ENCODE data around the gene TMEM161A.

Gene TMEM161A

DNA sequence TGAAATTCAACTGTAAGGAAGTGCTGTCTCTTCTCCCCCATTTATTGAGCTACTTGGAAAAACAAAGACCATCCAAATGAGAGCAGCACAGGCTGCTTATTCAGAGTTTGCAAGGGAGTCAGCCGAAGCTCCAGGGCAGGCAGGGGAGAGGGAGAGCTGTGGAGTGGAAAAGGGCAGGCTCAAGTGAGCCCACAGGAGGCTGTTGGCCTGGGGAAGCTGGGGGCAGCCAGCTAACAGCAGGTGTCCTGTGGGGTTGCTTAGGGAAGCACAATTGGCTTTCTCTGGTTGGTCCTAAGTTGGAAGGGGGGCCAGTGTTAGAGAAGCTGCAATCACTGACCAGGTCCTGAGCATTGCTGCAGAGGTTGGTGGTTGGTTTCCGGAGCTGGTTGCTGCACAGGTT, 50.6 kb downstream of the TMEM161A start:
- no peaks in the 10 kb centered on the region for H3K9me3 ChIP-seq (ENCODE audit: control insufficient read depth, insufficient read depth, low read depth, low read length)
- H3K4me3 ChIP-seq (ENCODE audit: low read depth, low read length): no peak overlapping the region
- no peak overlapping the region for H3K27ac ChIP-seq (ENCODE audit: extremely low read depth, low read depth, low read length)
- ChIA-PET POLR2A (interaction anchor here (1.0 kb wide), 1 partner anchor 13 kb away, joined by 3 read pairs; no protein-coding TSS in a partner anchor), CTCF (interaction anchor here (0.8 to 1.0 kb wide), 2 partner anchors 10 to 87 kb away, joined by 3 to 4 read pairs; no protein-coding TSS in a partner anchor)
- H3K36me3 ChIP-seq (ENCODE audit: control insufficient read depth in 2 of 2, insufficient read depth in 1 of 2, low read length in 2 of 2): no peaks in the 10 kb centered on the region
- 0 out of 2 replicates have a peak, but pooled peaks cover 3% of the 10 kb centered on the region for H3K4me1 ChIP-seq (ENCODE audit: control insufficient read depth, insufficient read depth, low read length)
- TF ChIP-seq ZNF585B (tag by site-specific recombination; IDR thresholded peaks at IDR 0.05) (no peak), ZNF558 (tag by site-specific recombination; IDR thresholded peaks at IDR 0.05) (no peak), ZNF416 (tag by site-specific recombination; IDR thresholded peaks at IDR 0.05) (no peak), ZNF155 (tag by site-specific recombination; IDR thresholded peaks at IDR 0.05) (no peak), ZNF311 (tag by site-specific recombination; IDR thresholded peaks at IDR 0.05; ENCODE audit: borderline replicate concordance) (no peak)

DNA sequence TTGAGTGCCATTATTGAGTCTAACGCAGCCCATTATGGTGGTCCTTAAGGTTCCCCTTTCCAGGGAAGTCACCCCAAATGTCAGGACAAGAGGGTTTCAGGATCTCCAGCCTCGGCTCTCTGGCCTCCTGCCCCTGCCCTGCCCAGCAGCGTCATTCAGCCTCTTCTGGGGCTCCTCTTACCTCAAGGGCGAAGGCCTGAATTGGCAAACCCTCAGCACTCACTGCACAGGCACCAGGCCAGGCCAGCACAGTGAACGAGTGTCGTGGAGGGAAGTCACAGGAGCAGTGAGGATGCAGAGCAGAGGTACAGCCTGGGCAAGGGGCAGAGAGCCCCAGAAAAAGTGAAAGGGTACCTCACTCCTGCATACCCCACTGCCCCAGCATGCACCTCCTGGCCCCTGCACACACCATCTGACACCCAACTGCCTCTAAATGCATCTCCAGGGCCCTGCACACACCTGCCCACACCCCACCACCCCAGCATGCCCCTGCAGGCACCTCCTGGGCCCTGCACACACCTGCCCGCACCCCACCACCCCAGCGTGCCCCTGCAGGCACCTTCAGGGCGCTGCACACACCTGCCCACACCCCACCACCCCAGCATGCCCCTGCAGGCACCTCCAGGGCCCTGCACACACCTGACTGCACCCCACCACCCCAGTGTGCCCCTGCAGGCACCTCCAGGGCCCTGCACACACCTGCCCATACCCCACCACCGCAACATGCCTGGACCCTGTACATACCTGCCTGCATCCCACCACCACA, 54.7 kb downstream of the TMEM161A start:
- H3K36me3 ChIP-seq (ENCODE audit: control insufficient read depth in 2 of 2, insufficient read depth in 1 of 2, low read length in 2 of 2): no peaks in the 10 kb centered on the region
- POLR2A ChIA-PET: no interaction called here

DNA sequence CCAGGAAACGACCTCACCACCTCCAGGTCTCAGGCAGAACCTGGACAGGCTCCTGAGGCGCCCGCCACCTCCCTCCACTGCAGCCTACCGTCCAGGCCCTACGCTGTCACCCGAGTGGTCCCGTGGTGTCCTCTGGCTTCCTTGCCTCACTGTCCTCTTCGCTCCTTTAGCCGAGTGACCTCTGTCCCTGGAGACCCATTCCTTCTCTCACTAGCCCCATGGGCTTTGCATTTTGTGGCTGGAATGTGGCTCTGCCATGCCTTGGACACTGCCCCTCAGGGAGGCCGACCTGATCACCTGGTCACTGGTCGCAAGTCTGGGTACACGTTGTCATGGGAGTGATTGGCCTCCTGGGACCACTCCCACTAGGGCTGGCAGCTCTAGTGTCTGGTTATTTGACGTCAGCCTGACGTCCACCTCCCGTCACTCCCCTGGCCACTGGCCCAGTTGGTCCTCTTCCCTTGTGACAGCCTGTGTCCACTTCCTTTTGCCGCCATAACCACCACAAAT, 56.6 kb downstream of the TMEM161A start:
- no peak overlapping the region for H3K27ac ChIP-seq (ENCODE audit: extremely low read depth, low read depth, low read length)
- POLR2A ChIA-PET: no interaction called here
- H3K9me3 ChIP-seq (ENCODE audit: control insufficient read depth, insufficient read depth, low read depth, low read length): no peaks in the 10 kb centered on the region
- no peak for TF ChIP-seq KLF10 (tag by site-specific recombination; IDR thresholded peaks at IDR 0.05)
- CTCF ChIA-PET: interaction anchor here (0.6 kb wide), 1 partner anchor 88 kb away, joined by 3 read pairs; the partner anchor contains the start of gene MEF2B
- H3K36me3 ChIP-seq (ENCODE audit: control insufficient read depth in 2 of 2, insufficient read depth in 1 of 2, low read length in 2 of 2): no peaks in the 10 kb centered on the region
- H3K4me1 ChIP-seq (ENCODE audit: control insufficient read depth, insufficient read depth, low read length): no peaks in the 10 kb centered on the region
- no peak overlapping the region for H3K4me3 ChIP-seq (ENCODE audit: low read depth, low read length)

More for the DNA sequence above, 54.7 kb downstream of the TMEM161A start:
- H3K9me3 ChIP-seq (ENCODE audit: control insufficient read depth, insufficient read depth, low read depth, low read length): no peaks in the 10 kb centered on the region
- no peaks in the 10 kb centered on the region for H3K4me1 ChIP-seq (ENCODE audit: control insufficient read depth, insufficient read depth, low read length)
- H3K27ac ChIP-seq (ENCODE audit: extremely low read depth, low read depth, low read length): no peak overlapping the region
- H3K4me3 ChIP-seq (ENCODE audit: low read depth, low read length): no peak overlapping the region
- CTCF ChIA-PET: interaction anchor here (0.6 kb wide), 1 partner anchor 847 kb away, joined by 3 read pairs; no protein-coding TSS in a partner anchor
- TF ChIP-seq, protein P1, sequence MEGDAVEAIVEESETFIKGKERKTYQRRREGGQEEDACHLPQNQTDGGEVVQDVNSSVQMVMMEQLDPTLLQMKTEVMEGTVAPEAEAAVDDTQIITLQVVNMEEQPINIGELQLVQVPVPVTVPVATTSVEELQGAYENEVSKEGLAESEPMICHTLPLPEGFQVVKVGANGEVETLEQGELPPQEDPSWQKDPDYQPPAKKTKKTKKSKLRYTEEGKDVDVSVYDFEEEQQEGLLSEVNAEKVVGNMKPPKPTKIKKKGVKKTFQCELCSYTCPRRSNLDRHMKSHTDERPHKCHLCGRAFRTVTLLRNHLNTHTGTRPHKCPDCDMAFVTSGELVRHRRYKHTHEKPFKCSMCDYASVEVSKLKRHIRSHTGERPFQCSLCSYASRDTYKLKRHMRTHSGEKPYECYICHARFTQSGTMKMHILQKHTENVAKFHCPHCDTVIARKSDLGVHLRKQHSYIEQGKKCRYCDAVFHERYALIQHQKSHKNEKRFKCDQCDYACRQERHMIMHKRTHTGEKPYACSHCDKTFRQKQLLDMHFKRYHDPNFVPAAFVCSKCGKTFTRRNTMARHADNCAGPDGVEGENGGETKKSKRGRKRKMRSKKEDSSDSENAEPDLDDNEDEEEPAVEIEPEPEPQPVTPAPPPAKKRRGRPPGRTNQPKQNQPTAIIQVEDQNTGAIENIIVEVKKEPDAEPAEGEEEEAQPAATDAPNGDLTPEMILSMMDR (tag by site-specific recombination; IDR thresholded peaks at IDR 0.05): no peak
- TF ChIP-seq KLF16 (tag by site-specific recombination; IDR thresholded peaks at IDR 0.05): no peak
- TF ChIP-seq ZNF121 (tag by site-specific recombination; IDR thresholded peaks at IDR 0.05): no peak
- TF ChIP-seq ZNF610 (tag by site-specific recombination; IDR thresholded peaks at IDR 0.05; ENCODE audit: borderline replicate concordance): no peak
- TF ChIP-seq, protein P2, sequence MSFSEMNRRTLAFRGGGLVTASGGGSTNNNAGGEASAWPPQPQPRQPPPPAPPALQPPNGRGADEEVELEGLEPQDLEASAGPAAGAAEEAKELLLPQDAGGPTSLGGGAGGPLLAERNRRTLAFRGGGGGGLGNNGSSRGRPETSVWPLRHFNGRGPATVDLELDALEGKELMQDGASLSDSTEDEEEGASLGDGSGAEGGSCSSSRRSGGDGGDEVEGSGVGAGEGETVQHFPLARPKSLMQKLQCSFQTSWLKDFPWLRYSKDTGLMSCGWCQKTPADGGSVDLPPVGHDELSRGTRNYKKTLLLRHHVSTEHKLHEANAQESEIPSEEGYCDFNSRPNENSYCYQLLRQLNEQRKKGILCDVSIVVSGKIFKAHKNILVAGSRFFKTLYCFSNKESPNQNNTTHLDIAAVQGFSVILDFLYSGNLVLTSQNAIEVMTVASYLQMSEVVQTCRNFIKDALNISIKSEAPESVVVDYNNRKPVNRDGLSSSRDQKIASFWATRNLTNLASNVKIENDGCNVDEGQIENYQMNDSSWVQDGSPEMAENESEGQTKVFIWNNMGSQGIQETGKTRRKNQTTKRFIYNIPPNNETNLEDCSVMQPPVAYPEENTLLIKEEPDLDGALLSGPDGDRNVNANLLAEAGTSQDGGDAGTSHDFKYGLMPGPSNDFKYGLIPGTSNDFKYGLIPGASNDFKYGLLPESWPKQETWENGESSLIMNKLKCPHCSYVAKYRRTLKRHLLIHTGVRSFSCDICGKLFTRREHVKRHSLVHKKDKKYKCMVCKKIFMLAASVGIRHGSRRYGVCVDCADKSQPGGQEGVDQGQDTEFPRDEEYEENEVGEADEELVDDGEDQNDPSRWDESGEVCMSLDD (tag by site-specific recombination; IDR thresholded peaks at IDR 0.05): no peak
- no peak for TF ChIP-seq TCF7L2 (IDR thresholded peaks at IDR 0.05; ENCODE audit: borderline replicate concordance, low read depth, low read length)
- TF ChIP-seq ZNF514 (tag by site-specific recombination; IDR thresholded peaks at IDR 0.05): no peak
- TF ChIP-seq RBAK (tag by site-specific recombination; IDR thresholded peaks at IDR 0.05): no peak
- no peak for TF ChIP-seq KLF1 (tag by site-specific recombination; IDR thresholded peaks at IDR 0.05)
- TF ChIP-seq ZNF664 (tag by site-specific recombination; IDR thresholded peaks at IDR 0.05): no peak
- TF ChIP-seq ZNF530 (tag by site-specific recombination; IDR thresholded peaks at IDR 0.05; ENCODE audit: low read depth): no peak

Measured in HEK293 (cell line).